ENCODE results near the gene COPS7B.
A peak's percentile ranks its signal among the peaks of the same experiment; 100 is the strongest.

COPS7B gene

DNA sequence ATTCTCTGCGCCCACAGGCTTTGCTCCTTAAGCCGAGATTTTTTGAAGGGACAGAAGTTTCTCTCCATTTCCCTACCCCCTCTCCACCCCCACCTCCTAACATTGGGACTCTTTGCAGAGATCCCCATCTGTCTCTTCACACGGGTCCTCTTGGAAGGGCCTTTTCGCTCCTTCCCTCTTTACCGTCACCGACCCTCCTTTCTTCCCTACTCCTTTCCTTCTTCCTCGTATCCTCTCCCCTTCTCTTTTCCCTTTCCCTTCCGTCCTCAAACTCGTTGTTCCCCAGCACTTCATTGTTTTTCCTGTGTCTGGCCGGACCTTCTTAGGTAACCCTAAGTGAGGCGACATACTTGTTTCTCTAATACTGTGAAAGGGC, 660 bp downstream of the COPS7B start:
- no peak for DNase-seq

GRCh38 chr2:231791107-231791506, 4.9 kb downstream of the COPS7B start:
- DNase-seq = no peak

- no peak for DNase-seq
Observed at GRCh38 chr2:231794383-231794782, 8.1 kb downstream of the COPS7B start.

GRCh38 chr2:231795525-231796327, 9.5 kb downstream of the COPS7B start:
- peak; percentile 6 for DNase-seq

DNA sequence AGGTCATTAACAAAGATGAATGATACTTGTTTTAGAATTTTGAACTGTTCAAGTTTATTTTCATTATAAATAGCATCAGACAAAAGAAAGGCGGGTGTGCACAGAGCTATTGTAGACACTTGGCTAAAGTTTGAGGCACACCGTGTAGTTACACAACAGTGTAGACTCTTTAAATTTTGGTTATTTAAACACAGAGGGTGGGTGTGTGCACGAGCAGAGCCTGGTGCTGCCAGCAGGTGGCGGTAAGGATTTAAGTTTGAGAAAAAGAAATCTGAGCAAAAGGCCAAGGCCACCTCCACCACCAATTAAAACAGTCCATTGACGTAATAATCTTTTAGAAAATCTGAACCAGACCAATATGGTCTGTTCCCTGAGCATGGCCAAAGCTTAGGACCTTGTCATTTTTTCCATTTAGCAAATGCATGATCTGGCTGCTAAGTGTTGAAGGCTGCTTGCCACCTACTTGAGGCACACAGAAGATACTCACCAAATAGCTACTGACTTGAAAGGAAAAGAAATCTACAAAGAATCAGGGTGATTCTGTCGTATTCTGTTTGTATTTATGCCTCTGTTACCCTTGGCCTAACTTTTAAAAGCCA, 14.3 kb downstream of the COPS7B start:
- peak; percentile 6 for DNase-seq

DNA sequence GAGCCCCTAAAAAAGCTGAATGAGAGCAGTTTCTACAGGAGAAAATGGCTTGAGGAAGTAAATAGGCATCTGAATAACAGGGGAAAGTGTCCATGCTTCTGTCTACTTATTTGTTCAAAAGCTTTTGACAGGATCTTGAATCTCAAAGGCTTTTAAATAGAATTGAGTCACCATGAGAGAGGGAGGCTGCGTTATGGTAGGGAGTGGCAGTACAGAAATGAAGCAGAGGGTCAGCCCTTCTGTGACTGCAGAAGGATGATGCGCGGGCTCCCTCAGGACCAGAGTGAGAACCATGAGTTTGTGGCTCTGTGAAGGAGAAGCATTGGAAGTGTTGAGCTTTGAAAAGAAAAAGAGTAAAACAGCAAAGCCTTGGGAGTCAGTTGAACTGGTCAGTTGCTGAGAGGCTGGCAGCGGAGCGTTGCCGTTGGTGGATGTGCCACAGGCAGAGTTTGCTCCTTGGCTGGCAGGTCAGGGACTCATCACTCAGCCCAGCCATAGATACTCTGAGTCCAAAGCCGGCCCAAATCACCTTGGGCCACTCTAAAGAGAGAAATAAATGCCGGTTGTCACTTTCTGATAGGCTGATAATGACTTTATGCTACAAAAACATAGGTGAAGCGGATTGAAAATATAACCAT, 17.4 kb downstream of the COPS7B start:
- DNase-seq = no peak

DNA sequence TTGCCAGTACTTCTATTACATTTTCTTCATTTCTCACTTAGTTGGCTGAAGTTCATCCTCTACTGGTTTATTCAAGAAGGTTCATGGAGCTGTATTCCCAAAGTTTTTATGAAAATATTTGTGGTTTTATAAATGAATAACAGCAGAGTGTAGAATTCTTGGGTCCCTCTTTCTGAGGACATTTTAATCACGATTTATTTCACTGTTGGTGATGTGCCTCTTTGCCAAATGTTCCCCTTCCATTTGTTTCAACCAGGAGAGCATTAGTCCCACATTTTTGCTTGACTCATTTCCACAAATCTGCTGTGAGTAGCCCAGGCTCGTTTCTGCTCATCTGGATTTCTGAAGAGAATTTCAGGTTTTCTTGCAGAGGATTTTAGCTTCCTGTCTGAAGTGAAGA, 20.8 kb downstream of the COPS7B start:
- DNase-seq = no peak

GRCh38 chr2:231810905-231811304, 24.7 kb downstream of the COPS7B start:
- DNase-seq = no peak

- DNase-seq = no peak
Observed at GRCh38 chr2:231816327-231817026, 30.2 kb downstream of the COPS7B start.

- DNase-seq = no peak
Observed at GRCh38 chr2:231819447-231820042, 33.3 kb downstream of the COPS7B start.

GRCh38 chr2:231820786-231821303, 34.6 kb downstream of the COPS7B start:
- DNase-seq = no peak

DNA sequence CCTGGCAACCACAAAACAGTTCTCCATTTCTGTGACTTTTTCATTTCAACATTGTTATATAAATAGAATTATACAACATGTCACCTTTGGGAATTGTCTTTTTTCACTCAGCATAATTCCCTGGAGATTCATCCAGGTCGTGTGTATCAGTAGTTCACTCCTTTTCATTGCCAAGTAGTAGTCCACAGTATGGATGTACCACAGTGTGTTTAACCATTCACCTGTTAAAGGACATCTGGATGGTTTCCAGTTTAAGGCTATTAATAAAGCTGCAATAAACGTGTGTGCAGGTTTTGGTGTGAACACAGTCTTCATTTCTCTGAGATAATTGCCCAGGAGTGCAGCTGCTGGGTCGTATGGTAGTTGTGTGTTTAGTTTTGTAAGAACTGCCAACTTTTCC, 35.7 kb downstream of the COPS7B start:
- DNase-seq = no peak

GRCh38 chr2:231853105-231853504, 66.9 kb downstream of the COPS7B start:
- no peak for DNase-seq

- DNase-seq = no peak
Observed at GRCh38 chr2:231854616-231855125, 68.4 kb downstream of the COPS7B start.

- no peak for DNase-seq
Observed at GRCh38 chr2:231856959-231857358, 70.7 kb downstream of the COPS7B start.
